Central memory CD8-positive, alpha-beta T cell (primary cell): ENCODE data around the gene CCDC81.

Experiments used
- ATAC-seq: fragments of 150-1000 bp; cut with Tn5 transposase; replicated peaks from 2 replicates; pipeline ENCODE4 v1.10.0; 2022; ENCODE audit warnings: mild to moderate bottlenecking, moderate FRiP score, moderate number of reproducible peaks; ENCODE audit not compliant: poor library complexity, severe bottlenecking; ENCODE audit errors: extremely low read depth
- DNase-seq, 2 donors: peaks; one replicate each; pipeline ENCODE4 v3.0.0; 2021; ENCODE audit warnings: low spot score in 2 of 2
- H3K27ac Mint-ChIP-seq: one replicate; pipeline ENCODE4 v1.8.0; 2022; ENCODE audit warnings: low read depth, mild to moderate bottlenecking, moderate library complexity, mixed read lengths
- H3K27me3 Mint-ChIP-seq: one replicate; pipeline ENCODE4 v1.8.0; 2022; ENCODE audit warnings: mixed read lengths
- H3K36me3 Mint-ChIP-seq: one replicate; pipeline ENCODE4 v1.8.0; 2022; ENCODE audit warnings: mild to moderate bottlenecking, moderate library complexity, mixed read lengths; ENCODE audit not compliant: insufficient read depth
- H3K4me1 Mint-ChIP-seq: one replicate; pipeline ENCODE4 v1.8.0; 2022; ENCODE audit warnings: mixed read lengths
- H3K4me3 Mint-ChIP-seq: one replicate; pipeline ENCODE4 v1.8.0; 2022; ENCODE audit warnings: mild to moderate bottlenecking, moderate library complexity, mixed read lengths
- H3K9me3 Mint-ChIP-seq: one replicate; pipeline ENCODE4 v1.8.0; 2022; ENCODE audit warnings: mixed read lengths

The CCDC81 gene

DNA sequence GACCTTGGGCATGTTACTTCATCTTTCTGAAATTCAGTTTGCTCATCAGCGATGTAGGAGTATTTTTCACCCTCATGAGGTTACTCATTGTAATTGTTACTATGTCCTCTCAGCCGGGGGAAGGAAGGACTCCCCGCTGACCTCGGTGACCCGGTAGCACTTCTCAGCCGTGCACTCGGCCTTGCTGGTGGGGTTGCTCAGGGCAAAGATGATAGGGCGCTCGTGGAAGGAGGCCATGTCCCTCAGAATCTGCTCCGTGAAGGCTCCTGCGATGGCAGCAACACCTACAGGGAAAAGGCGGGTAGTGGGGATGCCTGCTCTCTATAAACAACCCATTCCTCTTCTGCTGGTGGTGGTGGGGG, 72.2 kb downstream of the CCDC81 start:
- H3K27ac Mint-ChIP-seq = no peak overlapping the region
- no peaks in the 10 kb centered on the region for H3K36me3 Mint-ChIP-seq
- DNase-seq (no peak), ATAC-seq (no peak)
- no peaks in the 10 kb centered on the region for H3K4me1 Mint-ChIP-seq
- no peaks in the 10 kb centered on the region for H3K27me3 Mint-ChIP-seq
- no peaks in the 10 kb centered on the region for H3K9me3 Mint-ChIP-seq
- no peak overlapping the region for H3K4me3 Mint-ChIP-seq

GRCh38 chr11:86447763-86448480, 73.2 kb downstream of the CCDC81 start:
- H3K4me3 Mint-ChIP-seq = no peak overlapping the region
- no peaks in the 10 kb centered on the region for H3K27me3 Mint-ChIP-seq
- DNase-seq (no peak), ATAC-seq (no peak)
- H3K9me3 Mint-ChIP-seq = no peaks in the 10 kb centered on the region
- no peaks in the 10 kb centered on the region for H3K36me3 Mint-ChIP-seq
- H3K27ac Mint-ChIP-seq = no peak overlapping the region
- H3K4me1 Mint-ChIP-seq = no peaks in the 10 kb centered on the region

- no peak overlapping the region for H3K27ac Mint-ChIP-seq
- DNase-seq (no peak), ATAC-seq (no peak)
- H3K36me3 Mint-ChIP-seq = no peaks in the 10 kb centered on the region
- H3K4me3 Mint-ChIP-seq = no peak overlapping the region
- H3K9me3 Mint-ChIP-seq = no peaks in the 10 kb centered on the region
- no peaks in the 10 kb centered on the region for H3K4me1 Mint-ChIP-seq
- H3K27me3 Mint-ChIP-seq = no peaks in the 10 kb centered on the region
These were observed 75.4 kb downstream of the CCDC81 start for GRCh38 chr11:86449993-86450629.

- H3K4me1 Mint-ChIP-seq = peaks cover 7% of the 10 kb centered on the region
- no peaks in the 10 kb centered on the region for H3K36me3 Mint-ChIP-seq
- no peak for ATAC-seq
- no peak overlapping the region for H3K27ac Mint-ChIP-seq
- no peaks in the 10 kb centered on the region for H3K27me3 Mint-ChIP-seq
- H3K9me3 Mint-ChIP-seq = no peaks in the 10 kb centered on the region
- no peak for DNase-seq
- H3K4me3 Mint-ChIP-seq = no peak overlapping the region
These were observed 78.8 kb downstream of the CCDC81 start for GRCh38 chr11:86453290-86454030.

DNA sequence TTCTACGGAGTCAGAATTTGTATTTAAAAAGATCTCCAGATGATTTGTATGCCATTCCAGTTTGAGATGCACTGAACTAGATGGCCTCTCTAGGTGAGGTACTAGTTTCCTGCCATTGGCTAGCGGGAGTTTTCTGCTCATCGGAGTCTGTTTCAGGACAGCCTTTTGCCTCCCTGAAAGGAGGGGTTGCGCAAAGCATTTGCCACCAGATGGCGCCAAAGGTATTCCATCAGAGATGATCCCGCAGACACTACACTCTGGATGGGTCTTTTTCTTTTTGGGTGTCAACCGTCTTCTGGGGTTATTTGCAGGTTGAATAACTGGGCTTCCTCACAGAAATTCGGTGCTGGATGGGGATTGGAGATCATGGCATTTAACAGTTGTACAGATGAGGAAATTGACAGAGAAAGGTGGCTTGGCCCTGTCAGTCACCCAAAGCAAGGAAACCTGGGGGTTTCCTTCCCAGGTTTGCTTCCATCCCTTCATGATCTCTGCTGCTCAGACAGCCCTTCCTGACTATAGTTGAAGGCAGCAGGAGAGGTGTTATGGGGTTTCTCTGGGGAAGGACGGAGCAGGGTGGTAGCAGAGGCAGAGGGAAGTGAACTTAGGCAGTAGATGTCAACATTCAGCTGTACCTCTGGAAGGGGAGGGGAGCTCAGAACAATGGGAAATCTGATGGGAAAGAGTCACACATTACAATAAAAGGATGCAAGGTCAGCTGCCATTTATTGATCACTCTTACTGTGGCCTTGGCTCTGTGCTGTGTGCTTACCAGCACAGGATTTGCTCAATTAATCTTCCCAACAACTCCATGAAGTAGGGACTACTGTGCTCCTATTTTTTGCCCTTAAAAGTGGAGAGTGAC, 81.6 kb downstream of the CCDC81 start:
- Mint-ChIP-seq H3K36me3 (no peaks in the 10 kb centered on the region), H3K9me3 (no peaks in the 10 kb centered on the region), H3K27ac (no peak overlapping the region), H3K4me1 (peaks cover 7% of the 10 kb centered on the region), H3K27me3 (no peaks in the 10 kb centered on the region), H3K4me3 (no peak overlapping the region)
- peak; percentile 51 to 54 for DNase-seq
- ATAC-seq = peak; percentile 68

DNA sequence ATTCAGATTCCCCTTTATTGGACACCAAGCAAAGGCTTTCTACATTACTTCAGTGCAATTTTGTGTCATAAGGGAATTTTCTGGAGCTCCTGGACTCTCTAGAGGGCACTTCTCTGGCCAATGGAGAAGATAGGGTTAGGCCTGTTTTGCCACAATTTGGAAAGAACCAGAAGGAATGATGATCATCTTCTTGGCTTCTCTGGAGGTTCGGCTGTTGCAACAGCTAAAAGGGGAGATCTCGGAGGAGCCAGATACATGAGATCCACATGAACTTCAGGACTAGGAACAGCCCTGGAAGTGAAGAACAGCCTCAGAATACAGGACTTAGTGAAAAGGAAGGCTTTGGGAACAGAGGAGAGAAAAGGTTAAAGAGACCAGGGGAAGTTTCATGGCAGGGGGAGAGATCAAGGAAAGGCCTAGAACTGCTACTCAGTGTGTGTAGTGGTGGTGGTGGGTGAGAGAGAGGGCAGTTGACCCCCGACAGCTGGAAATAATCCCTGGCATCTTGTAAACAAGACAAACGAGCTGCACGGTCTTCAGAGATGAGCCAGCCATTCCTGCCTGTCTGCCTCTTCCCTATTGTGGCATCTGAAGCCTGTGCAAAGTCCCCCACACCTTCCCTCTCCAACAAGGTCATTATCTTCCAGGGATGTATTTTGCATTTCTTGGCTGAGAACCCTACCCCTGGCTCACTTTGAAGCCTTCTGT, 83.8 kb downstream of the CCDC81 start:
- no peak overlapping the region for H3K4me3 Mint-ChIP-seq
- no peak for ATAC-seq
- no peaks in the 10 kb centered on the region for H3K27me3 Mint-ChIP-seq
- no peak for DNase-seq
- H3K36me3 Mint-ChIP-seq = no peaks in the 10 kb centered on the region
- no peak overlapping the region for H3K27ac Mint-ChIP-seq
- no peaks in the 10 kb centered on the region for H3K9me3 Mint-ChIP-seq
- peaks cover 7% of the 10 kb centered on the region for H3K4me1 Mint-ChIP-seq

GRCh38 chr11:86459002-86459385, 84.3 kb downstream of the CCDC81 start:
- Mint-ChIP-seq H3K27ac (no peak overlapping the region), H3K36me3 (no peaks in the 10 kb centered on the region), H3K27me3 (no peaks in the 10 kb centered on the region), H3K9me3 (no peaks in the 10 kb centered on the region), H3K4me1 (peaks cover 7% of the 10 kb centered on the region), H3K4me3 (no peak overlapping the region)
- no peak for DNase-seq
- ATAC-seq = no peak

- H3K9me3 Mint-ChIP-seq = no peaks in the 10 kb centered on the region
- H3K4me3 Mint-ChIP-seq = no peak overlapping the region
- H3K36me3 Mint-ChIP-seq = no peaks in the 10 kb centered on the region
- ATAC-seq = no peak
- no peaks in the 10 kb centered on the region for H3K27me3 Mint-ChIP-seq
- no peak for DNase-seq
- H3K27ac Mint-ChIP-seq = no peak overlapping the region
- H3K4me1 Mint-ChIP-seq = peaks cover 7% of the 10 kb centered on the region
These were observed 85.2 kb downstream of the CCDC81 start for GRCh38 chr11:86459682-86460460.

DNA sequence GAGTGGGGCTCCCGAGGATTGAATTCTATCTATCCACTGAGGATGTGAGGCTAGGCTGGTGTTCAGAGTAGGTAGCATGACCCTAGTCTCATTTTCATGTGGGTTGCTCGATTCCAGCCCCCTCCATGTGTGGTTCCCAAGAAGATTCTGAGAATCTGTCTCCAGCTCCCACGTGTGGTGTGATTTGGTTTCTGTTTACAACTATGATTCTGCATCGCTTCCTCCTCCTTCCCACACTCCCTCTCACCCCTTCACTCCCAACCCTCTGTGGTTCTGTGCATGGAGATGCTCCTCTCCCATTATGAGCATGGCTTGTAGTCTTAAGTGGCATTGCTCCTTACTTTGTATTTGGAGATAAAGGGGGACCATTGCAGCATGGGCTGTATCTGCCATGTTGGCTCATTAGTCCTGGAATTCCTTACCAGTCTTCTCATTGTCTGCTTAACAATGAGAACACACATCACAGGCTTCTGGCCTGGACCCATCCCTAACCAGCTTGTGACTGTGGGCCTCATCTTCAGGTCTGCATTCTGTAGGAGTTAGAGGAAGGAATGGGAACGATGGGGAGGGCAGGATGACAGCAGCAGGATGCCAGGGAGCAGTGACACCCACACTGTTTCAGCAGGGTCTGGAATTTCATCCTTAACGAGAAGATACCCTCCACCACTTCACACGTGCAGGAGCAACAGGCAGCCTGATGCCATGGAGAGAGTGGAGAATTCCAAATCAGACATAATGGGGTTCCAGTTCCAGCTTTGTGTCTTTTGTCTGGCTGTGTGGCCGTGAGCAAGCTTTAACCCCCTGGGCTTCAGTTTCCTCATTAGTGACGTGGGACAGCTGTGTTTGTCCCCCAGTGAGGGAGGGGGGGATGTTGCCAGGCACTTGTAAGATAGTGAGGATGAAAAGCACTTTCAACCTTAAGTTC, 86.0 kb downstream of the CCDC81 start:
- no peak for DNase-seq
- ATAC-seq = no peak
- no peak overlapping the region for H3K27ac Mint-ChIP-seq
- no peaks in the 10 kb centered on the region for H3K9me3 Mint-ChIP-seq
- H3K4me3 Mint-ChIP-seq = no peak overlapping the region
- H3K27me3 Mint-ChIP-seq = no peaks in the 10 kb centered on the region
- peaks cover 7% of the 10 kb centered on the region for H3K4me1 Mint-ChIP-seq
- no peaks in the 10 kb centered on the region for H3K36me3 Mint-ChIP-seq

- Mint-ChIP-seq H3K9me3 (no peaks in the 10 kb centered on the region), H3K27me3 (no peaks in the 10 kb centered on the region), H3K4me3 (no peak overlapping the region), H3K36me3 (no peaks in the 10 kb centered on the region), H3K4me1 (no peaks in the 10 kb centered on the region), H3K27ac (no peak overlapping the region)
- DNase-seq = no peak
- ATAC-seq = no peak
These were observed 87.2 kb downstream of the CCDC81 start for GRCh38 chr11:86461892-86462291.

GRCh38 chr11:86463120-86463519, 88.4 kb downstream of the CCDC81 start:
- Mint-ChIP-seq H3K4me1 (no peaks in the 10 kb centered on the region), H3K36me3 (no peaks in the 10 kb centered on the region), H3K9me3 (no peaks in the 10 kb centered on the region), H3K4me3 (no peak overlapping the region), H3K27ac (no peak overlapping the region), H3K27me3 (no peaks in the 10 kb centered on the region)
- ATAC-seq (no peak), DNase-seq (no peak)
